Stimulated activated CD4-positive, alpha-beta T cell treated with anti-CD3 and anti-CD28 coated beads, TNF-alpha, amount 100 ng/mL, for 24 hours (primary cell): ENCODE data around the gene VEGFB.
A peak's percentile ranks its signal among the peaks of the same experiment; 100 is the strongest.

Experiments
- DNase-seq, 3 experiments: peaks; one replicate each; pipeline ENCODE4 v3.0.0-alpha.2; 2020; ENCODE audit warnings: low read depth in 3 of 3

The VEGFB gene

DNA sequence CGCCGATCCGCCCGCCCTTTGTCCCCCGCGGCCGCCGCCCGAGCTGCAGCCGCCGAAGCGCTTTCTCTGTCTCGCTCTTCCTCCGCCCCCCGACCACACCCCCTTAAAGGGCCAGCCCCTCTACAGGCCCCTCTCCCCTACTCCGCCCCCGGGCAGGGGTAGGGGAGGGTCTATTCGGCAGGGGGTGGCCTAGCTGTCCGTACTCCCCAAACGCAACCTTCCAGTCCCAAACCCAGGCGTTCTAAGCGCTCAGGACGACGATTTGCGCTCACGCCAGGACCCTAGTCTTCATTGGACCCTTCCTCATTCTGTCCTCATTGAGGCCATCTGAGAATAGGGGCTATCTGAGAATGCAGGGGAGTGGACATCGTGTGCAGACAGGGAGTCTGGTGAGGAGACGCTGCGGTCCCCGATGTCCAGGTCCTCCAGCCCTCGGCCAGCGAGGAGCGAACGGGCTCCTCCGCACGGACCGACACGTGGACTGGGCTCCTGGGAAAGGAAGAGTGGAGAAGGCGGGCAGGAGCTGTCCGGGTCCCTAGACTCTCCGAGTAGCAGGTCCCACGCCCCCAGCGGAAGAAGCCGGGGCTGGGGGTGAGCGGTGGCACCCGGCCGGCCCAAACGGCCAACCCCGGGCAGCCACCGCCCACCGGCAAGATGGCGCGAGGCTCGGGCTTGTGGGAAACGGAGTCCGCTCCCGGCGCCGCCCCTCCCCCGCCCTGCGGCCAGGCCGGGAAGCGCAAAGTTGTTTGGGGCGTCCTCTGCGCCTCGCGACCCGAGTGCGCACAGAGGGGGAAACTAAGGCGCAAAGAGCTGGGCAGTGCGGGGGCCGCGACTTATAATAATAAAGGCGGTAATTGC is 12.7 kb downstream of the VEGFB start, which contains the start of gene PPP1R14B:
Gene PPP1R14B, minus strand, starts transcription at position 73 of the 858 bp plus-strand sequence. CDS start 270 bp downstream, outside the sequence.
- peak; percentile 68 to 86 (median 71) for DNase-seq

DNA sequence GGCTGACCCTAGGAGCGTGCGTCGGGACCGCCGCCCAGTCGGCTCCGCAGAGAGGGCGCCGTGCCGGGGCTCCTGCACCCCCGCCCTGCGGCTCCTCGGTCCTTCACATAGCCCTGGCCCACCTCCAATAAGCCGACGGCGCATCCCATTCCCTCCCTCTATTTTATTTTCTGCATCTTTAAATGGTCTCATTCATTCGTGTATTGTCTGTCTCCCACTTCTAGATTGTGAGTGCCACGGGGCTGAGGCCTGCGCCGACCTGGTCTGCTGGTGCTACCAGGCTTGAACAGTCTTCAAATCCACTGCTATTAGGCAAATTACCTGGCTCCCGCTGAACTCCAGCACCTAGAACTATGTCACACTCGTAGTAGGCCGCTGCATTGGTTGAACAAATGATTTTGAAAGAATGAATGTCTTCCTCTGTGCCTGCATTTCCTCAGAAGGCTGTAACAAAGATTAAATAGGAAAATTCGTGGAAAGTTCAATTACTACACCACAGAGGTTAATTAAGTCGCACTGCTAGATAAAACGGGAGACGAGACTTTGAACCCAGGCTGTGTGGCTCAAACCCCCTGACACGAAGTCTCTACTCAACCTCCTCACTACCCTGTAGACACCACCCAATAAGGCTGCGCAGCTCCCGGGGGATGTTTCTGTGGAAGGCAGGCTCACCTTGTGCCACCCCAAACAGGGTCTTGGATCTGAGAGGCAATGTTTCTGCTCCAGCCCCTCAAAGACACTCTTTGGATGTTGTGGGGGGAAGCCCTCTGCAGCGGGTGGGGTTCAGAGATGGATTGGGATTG is 13.5 kb downstream of the VEGFB start:
- DNase-seq, result no peak

DNA sequence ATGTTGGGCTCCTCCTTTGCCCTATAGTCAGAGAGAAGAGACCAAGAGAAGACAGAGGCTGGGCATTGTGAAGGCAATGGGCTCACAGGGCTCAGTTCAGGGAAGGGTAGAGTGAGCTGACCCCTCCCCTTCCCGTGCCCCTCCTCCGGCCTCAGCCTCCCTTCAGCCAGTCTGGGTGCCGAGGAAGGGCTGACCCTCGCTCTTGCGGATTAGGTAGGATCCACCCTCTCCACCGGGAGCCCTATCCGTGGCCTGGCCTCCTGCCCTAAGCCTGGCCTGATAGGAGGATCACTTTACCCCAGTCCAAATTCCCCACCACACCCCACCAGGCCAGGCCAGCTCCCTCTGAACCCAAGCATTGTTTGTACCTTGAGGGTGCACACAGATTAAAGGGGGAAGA is 14.2 kb downstream of the VEGFB start:
- DNase-seq, result no peak

DNA sequence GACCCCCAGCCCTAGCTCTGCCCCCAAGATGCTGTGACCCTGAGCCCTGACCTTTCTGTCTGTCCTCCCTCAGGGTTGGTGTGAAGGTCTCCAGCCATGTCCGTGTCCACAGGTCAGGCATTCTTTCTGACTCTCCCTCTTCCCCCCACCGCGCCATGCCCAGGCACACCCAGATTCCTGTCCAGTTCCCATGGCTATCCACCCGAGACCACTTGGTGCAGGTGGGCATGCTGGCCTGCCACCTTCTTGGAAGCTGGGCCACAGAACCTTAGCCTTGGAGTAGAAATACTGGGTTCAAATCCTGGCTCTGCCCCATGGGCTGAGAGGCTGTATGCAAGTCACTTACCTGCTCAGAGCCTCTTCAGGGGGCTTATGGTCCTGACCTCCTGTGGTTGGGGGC is 14.7 kb downstream of the VEGFB start:
- no peak for DNase-seq

DNA sequence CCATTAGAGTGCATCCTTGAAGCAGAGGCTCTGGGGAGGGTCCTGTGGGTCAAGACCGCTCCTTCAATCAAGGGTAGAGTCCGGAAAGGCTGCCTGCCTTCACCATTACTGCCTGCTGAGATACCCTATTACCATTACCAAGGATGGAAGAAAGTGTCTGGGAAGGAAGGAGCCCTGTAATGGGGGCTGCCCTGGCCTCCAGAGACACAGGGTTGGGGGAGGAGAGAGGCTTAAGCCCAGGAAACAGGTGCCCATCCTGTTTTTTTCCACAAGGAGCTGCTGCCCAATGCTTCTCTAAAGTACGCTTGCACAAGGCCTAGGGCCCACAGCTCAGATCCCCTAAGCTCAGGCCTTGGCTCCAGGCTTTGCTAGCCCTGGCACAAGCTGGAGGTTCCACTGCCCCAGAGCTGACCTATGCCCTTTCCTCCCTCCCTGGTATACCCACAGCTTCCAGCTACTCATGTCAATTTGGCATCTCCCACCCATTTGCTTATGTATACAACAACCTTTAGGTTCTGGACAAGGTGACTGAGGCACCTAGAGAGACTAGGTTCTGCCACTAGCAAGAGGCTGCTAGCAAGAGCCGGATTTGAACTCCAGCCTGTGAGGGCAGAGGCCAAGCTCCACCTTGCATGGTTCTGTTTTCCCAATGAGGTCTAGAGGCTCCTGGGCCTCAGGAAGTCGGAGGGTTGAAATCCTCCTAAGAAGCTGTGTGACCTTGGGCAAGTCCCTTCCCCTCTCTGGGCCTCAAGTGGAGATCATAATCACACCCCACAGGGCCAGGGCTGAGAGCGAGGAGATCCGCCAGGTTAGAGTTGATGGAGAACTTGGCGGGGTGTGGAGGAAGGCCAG is 15.4 kb downstream of the VEGFB start:
- no peak for DNase-seq

DNA sequence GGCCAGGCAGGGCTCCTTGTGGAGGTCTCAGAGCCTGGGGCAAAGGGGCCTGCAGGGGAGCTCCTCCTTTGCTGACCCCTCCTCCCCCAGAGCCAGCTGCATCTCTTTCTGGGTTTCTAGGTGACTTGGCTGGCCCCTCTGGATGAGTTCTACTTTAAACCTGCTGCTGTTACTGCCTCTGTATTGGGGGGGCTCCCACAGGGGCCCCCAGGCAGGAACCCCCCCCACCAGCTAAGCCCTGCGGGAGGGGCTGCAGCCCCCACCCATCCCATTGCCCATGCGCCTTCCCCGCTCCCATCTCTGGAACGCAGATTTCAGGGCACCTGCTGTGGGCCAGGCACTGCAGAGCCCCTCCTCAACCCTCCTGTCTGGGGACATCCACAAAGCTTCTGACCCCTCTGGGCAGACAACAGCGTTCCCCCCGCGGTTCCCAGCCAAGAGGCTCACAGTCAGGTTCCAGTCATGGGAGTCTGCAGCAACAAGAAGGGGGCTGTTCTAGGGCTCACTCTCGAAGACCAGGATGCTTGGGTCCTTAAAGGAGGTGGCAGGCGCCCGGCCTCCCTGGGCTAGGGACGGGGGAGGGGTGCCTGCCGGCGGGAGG is 16.1 kb downstream of the VEGFB start:
- no peak for DNase-seq

DNA sequence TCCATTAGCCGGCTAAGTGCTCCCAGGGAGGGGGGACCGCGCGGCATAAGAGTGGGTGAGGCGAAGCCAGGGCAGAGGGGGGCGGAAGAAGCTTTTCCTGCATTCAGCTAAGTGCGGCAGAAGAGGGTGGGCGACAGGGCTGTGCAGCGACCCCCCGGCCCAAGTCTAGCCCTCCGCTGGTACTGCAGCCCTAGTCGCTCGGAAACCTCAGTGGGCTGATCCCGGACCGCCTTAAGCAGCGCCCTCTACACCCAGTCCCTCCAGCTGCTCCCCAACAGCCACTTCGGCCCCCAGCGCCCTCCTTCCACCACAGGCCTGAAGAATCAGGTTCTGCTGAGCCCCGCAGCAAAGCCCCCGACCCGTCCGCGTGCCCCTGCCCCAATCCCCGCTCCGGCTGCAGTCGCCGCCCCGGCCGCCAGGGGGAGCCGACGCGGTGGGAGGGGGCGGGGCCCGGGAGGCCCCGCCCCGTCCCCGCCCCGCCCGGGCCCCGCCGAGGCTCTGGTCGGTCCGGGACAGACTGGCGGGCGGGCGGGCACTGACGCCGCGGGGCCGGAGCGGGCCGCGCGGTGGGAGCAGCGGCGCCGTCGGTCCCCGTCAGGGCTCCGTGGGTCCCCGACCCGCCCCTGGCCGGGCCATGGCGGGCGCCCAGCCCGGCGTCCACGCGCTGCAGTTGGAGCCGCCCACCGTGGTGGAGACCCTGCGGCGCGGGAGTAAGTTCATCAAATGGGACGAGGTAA is 16.8 kb downstream of the VEGFB start, which contains the start of gene PLCB3:
Gene PLCB3, plus strand, starts transcription at position 515 of the 737 bp plus-strand sequence. Its CDS starts 120 bp downstream, at position 635.
- peak in 1 of 3 experiments; percentile 46 for DNase-seq

DNA sequence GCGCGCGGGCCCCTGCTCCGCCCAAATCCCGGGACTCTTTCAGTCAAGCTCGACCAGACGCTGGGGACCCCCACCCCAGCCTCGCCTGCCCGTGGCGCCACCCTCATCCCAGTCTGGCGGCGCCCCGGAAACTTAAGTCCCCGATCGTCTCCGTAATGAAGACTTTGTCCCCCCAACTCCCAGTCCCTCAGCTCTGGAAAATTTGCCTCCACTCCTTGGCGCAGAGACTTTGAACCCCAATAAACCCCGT is 17.3 kb downstream of the VEGFB start:
- DNase-seq, result no peak

DNA sequence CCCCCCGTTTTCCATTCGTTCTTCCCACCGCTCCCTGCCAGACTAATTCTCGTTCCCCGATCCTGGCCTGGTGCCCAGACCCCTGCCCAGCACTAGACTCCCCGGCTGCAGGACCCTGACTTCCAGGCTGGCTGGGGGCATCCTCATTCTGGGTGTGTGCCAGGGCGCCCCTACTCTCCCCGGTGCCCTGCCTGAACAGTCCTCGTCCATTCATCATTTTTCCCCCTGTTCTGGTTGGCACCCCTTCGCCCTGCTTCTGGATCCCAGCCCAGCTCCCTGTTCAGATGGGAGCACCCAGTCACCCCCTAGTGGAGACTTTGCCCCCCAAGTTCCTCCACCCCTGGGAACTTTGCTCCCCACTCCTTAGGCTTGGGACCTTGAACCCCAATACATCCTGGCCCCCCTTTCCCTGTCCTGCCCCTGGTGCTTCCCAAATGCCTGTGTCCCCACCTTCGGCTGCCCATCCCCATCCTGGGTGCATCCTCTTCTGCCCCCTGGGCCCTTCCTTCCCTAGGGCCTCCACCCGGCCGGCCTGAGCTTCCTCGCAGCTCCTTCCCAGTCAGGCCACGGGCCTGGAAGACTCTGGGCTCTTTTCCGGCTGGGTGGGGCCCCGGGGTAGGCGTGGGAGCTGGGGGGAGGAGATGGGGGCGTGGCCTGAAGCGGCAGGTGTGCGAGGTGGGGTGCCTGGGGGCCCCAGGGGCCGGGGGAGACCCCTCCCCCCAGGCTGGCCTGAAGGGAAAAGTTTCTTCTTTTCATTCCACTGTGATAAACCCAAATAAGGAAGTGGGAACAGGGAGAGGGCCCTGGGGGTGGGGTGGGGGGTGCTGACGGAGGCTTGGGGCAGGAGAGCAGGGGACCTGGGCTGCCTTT is 17.9 kb downstream of the VEGFB start:
- DNase-seq, result no peak

DNA sequence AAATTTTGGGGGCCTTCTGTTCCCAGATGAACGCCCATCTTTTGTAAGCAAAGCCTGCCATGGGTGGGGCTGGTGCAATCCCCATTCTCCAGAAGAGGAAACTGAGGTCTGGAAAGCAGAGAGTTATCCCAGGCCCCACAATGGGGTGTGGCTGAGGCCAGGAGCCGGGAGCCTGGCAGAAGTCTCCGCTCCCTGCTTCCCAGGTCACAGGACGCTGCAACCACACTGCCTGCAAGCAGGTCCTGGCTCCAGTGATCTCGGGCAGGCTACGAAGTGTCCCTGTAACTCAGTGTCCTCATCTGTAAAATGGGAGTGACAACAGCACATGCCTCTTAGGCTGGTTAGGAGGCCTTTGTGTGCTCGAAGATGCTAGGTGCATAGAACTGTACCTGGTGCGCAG is 18.7 kb downstream of the VEGFB start:
- no peak for DNase-seq

DNA sequence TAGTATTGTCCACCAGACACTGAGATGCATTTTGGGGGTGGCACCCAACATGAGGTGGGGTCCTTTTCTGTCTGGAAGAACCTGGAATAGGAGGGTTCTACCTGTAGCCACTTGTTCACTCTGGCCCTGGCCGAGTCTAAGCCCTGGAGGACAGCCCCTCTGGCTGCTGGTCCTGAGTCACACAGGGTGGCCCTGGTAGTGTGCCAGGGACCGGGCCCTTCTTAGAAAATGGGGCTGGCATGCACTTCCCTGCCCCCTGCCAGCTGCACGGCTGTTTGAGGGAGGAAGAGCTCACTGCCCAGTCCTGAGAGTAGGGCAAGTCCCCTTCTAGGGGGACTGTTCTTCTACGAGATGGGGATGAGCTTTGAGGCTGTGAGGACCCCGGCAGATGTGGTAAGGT is 19.1 kb downstream of the VEGFB start:
- no peak for DNase-seq

DNA sequence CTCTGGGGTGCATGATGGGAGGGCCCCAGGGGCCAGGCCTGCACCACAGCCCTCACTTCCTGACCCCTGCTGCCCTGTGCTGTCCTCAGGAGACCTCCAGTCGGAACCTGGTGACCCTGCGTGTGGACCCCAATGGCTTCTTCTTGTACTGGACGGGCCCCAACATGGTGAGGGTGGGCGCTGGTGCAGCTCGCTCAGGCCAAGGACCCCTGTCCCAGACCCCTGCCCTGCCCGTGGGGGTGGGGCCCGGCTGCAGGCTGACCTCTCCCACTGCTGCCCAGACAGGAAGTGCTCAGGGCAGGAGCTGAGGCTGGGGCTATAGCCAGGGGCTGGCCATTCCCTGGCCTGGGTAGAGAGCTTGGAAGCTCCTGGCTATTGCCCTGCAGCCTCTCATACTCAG is 19.9 kb downstream of the VEGFB start:
- no peak for DNase-seq

DNA sequence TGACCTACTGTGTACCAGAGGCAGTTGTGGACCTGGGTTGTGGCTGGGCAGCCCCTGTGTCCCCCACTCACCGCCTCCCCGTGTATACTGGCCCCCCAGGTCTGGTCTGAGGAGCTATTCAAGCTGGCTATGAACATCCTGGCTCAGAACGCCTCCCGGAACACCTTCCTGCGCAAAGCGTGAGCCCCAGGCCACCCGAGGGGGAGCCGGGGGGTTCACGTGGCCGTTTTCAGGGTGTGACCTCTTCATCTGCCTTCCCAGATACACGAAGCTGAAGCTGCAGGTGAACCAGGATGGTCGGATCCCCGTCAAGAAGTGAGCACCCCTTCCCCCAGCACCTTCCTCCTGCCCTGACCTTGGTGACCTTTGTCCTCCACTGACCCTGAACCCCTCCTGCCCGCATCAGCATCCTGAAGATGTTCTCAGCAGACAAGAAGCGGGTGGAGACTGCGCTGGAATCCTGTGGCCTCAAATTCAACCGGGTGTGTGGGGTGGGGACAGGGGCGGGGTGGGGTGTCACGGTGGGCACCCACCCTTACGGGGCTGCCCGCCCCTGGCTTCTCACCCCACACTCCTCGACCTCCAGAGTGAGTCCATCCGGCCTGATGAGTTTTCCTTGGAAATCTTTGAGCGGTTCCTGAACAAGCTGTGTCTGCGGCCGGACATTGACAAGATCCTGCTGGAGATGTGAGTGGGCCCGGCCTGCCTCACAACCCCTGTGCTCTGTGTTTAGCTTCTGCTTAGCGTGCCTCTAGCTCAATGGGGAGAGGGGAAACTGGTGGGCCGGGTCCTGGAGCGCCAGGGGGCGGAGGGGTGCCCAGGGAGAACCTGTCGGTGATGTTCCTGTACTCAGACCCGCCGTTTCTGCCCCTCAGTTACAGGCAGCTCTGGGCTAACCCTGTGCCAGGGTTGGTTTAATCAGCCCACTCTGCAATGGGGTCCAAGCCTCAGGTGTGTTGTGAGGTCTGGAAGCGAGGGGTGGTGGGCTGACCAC is 21.0 kb downstream of the VEGFB start:
- DNase-seq, result no peak

DNA sequence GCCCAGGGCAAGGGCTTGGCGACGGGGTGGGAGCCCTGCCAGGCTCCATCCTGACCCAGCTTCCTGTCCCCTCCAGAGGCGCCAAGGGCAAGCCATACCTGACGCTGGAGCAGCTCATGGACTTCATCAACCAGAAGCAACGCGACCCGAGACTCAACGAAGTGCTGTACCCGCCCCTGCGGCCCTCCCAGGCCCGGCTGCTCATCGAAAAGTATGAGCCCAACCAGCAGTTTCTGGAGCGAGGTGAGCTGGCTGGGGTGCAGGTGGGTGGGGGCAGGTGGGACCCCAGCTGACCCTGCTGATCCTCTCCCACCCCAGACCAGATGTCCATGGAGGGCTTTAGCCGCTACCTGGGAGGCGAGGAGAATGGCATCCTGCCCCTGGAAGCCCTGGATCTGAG is 21.9 kb downstream of the VEGFB start:
- no peak for DNase-seq

DNA sequence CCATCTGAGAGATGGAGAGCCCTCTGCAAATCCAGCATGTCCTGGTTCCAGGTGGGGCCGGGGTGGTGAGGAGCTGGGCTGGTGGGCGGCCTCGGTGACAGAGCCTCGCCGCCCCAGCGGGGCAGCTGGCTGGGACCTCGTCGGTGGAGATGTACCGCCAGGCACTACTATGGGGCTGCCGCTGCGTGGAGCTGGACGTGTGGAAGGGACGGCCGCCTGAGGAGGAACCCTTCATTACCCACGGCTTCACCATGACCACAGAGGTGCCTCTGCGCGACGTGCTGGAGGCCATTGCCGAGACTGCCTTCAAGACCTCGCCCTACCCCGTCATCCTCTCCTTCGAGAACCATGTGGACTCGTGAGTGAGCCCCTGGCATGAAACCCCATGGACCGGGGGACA is 24.0 kb downstream of the VEGFB start:
- no peak for DNase-seq

DNA sequence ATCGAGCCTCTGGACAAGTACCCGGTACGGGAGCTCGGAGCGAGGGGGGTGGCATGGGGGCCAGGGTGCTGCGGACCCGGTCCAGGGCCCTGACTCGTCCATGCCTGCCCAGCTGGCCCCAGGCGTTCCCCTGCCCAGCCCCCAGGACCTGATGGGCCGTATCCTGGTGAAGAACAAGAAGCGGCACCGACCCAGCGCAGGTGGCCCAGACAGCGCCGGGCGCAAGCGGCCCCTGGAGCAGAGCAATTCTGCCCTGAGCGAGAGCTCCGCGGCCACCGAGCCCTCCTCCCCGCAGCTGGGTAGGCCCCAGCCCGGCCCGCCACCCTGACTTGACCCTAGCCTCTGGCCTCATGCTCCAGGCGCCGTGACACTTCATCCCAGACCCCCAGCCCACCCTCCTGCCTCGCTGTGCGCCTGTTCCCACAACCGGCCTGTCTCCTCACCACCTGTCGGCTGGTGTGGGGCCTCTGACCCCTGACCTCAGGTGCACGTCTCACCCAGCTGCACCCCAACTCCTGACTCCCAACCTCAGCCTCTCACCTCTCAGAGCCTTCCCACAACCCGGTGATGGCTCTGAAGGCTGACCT is 24.7 kb downstream of the VEGFB start:
- no peak for DNase-seq

DNA sequence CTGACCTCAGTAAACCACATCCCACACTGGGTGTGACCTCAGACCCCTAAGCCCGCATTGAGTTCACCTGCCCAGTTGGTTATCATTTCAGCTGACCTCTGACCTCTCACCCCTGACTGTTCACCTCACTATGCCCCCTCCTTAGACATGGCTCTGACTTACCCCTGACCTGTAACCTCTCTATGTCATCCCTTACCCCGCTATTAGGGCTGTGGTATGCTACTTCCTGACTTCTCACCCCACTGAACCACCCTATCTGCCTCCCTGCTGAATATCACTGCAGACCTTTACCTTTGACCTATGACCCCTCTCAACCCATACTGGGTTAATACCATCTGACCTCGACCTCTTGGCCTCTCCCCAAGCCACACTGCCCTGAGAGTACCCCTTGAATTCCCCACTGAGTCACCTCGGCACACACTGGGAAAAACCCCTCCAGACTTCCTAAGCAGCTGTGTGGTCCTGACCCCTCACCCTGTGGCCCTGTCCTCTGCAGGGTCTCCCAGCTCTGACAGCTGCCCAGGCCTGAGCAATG is 25.2 kb downstream of the VEGFB start:
- no peak for DNase-seq

DNA sequence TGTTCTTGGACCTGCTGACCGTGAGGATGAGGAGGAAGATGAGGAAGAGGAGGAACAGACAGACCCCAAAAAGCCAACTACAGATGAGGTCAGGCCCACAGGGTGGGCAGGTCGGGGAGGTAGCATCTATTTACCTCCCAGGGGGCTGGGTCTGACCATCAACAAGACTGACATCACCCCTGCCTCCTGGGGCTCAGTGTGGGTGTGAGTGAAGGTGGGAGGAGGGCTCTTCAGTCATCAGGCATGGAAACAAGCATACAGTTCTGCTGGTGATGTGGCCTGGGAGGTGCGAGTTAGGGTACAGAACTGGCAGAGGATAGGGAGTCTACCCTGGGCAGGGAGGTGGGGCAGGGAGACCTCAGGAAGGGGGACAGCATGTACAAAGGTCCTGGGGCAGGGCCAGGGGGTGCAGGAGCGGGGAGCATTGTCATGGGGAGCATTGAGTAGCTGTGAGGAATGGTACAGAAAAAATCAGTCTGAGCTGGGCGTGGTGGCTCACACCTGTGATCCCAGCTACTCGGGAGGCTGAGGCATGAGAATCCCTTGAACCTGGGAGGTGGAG is 25.8 kb downstream of the VEGFB start:
- no peak for DNase-seq
